ES-I3 (cell line): ENCODE data around the gene NCAPG.

Experiments
- H3K36me3 ChIP-seq: 2 replicates; pipeline ENCODE4 v1.6.1; 2013; ENCODE audit warnings: mild to moderate bottlenecking, low read length, control low read depth, moderate library complexity; ENCODE audit not compliant: insufficient read depth
- H3K4me1 ChIP-seq: 2 replicates; pipeline ENCODE4 v1.6.1; 2013; ENCODE audit warnings: mild to moderate bottlenecking, control low read depth, low read length; ENCODE audit not compliant: insufficient read depth
- H3K9ac ChIP-seq: 2 replicates; pipeline ENCODE4 v1.6.1; 2013; ENCODE audit warnings: low read depth, mild to moderate bottlenecking, low read length, moderate library complexity
- H3K9me3 ChIP-seq: 2 replicates; pipeline ENCODE4 v1.6.1; 2013; ENCODE audit warnings: mild to moderate bottlenecking, low read length, moderate library complexity; ENCODE audit not compliant: control insufficient read depth, insufficient read depth

Gene NCAPG

GRCh38 chr4:17875402-17876070, 64.8 kb downstream of the NCAPG start:
- no peaks in the 10 kb centered on the region for H3K36me3 ChIP-seq
- no peaks in the 10 kb centered on the region for H3K9me3 ChIP-seq
- no peak overlapping the region for H3K9ac ChIP-seq
- H3K4me1 ChIP-seq = no peaks in the 10 kb centered on the region

- H3K36me3 ChIP-seq = no peaks in the 10 kb centered on the region
- H3K4me1 ChIP-seq = no peaks in the 10 kb centered on the region
- no peaks in the 10 kb centered on the region for H3K9me3 ChIP-seq
- H3K9ac ChIP-seq = no peak overlapping the region
Measured at GRCh38 chr4:17876943-17877342, 66.2 kb downstream of the NCAPG start.

GRCh38 chr4:17877661-17878060, 66.9 kb downstream of the NCAPG start:
- no peaks in the 10 kb centered on the region for H3K9me3 ChIP-seq
- H3K9ac ChIP-seq = no peak overlapping the region
- H3K4me1 ChIP-seq = no peaks in the 10 kb centered on the region
- H3K36me3 ChIP-seq = no peaks in the 10 kb centered on the region

- H3K9me3 ChIP-seq = no peaks in the 10 kb centered on the region
- no peak overlapping the region for H3K9ac ChIP-seq
- H3K36me3 ChIP-seq = no peaks in the 10 kb centered on the region
- H3K4me1 ChIP-seq = no peaks in the 10 kb centered on the region
Measured at GRCh38 chr4:17884063-17884462, 73.3 kb downstream of the NCAPG start.

GRCh38 chr4:17884511-17884910, 73.7 kb downstream of the NCAPG start:
- H3K9ac ChIP-seq = no peak overlapping the region
- no peaks in the 10 kb centered on the region for H3K36me3 ChIP-seq

GRCh38 chr4:17889692-17890091, 78.9 kb downstream of the NCAPG start:
- no peaks in the 10 kb centered on the region for H3K36me3 ChIP-seq
- no peaks in the 10 kb centered on the region for H3K9me3 ChIP-seq
- H3K9ac ChIP-seq = no peak overlapping the region
- H3K4me1 ChIP-seq = peaks cover 7% of the 10 kb centered on the region; the same call in 1 of the 2 replicates

More at GRCh38 chr4:17884511-17884910, 73.7 kb downstream of the NCAPG start:
- H3K4me1 ChIP-seq = peaks cover 2% of the 10 kb centered on the region; the same call in 1 of the 2 replicates
- H3K9me3 ChIP-seq = no peaks in the 10 kb centered on the region

- Histone ChIP-seq H3K9ac (no peak overlapping the region), H3K4me1 (peaks cover 6% of the 10 kb centered on the region; the same call in 1 of the 2 replicates), H3K9me3 (no peaks in the 10 kb centered on the region), H3K36me3 (no peaks in the 10 kb centered on the region)
Measured at GRCh38 chr4:17894421-17894820, 83.6 kb downstream of the NCAPG start.
